Smooth muscle cell (in vitro differentiated cells): ENCODE measurements around the gene PORCN. TPM values are rescaled to one million over a fixed set of nuclear protein-coding genes. Genes with fewer than 3 reads are reported as not detected.

Source experiments
- DNase-seq: peaks from one replicate; lab custom pipeline; 2025; ENCODE audit not compliant: unreplicated experiment; lab: John Stamatoyannopoulos, UW
- H2AFZ ChIP-seq: fragments of 200-600 bp; sonication (generic); 2 replicates; pipeline ENCODE4 v1.6.0; 2016; ENCODE audit warnings: antibody characterized with exemption, low read depth, mild to moderate bottlenecking
- H3F3A ChIP-seq: fragments of 200-600 bp; sonication (generic); 2 replicates; pipeline ENCODE4 v1.6.0; 2017; ENCODE audit warnings: antibody characterized with exemption, low read depth
- H3K27ac ChIP-seq: fragments of 200-600 bp; sonication (generic); 2 replicates; pipeline ENCODE4 v1.5.1; 2016; ENCODE audit warnings: low read depth, mild to moderate bottlenecking
- H3K27me3 ChIP-seq: fragments of 200-600 bp; sonication (generic); 2 replicates; pipeline ENCODE4 v1.6.1; 2016; ENCODE audit warnings: low read depth, mild to moderate bottlenecking
- H3K36me3 ChIP-seq: fragments of 200-600 bp; sonication (generic); 2 replicates; pipeline ENCODE4 v1.5.1; 2016; ENCODE audit warnings: low read depth
- H3K4me1 ChIP-seq: fragments of 200-600 bp; sonication (generic); 2 replicates; pipeline ENCODE4 v1.5.1; 2016; ENCODE audit warnings: low read depth
- H3K4me2 ChIP-seq: fragments of 200-600 bp; sonication (generic); 2 replicates; pipeline ENCODE4 v1.6.0; 2016; ENCODE audit warnings: mild to moderate bottlenecking
- H3K4me3 ChIP-seq: fragments of 200-600 bp; sonication (generic); 2 replicates; pipeline ENCODE4 v1.5.1; 2016; ENCODE audit warnings: mild to moderate bottlenecking
- H3K79me2 ChIP-seq: fragments of 200-600 bp; sonication (generic); 2 replicates; pipeline ENCODE4 v1.6.0; 2016; ENCODE audit warnings: low read depth, mild to moderate bottlenecking
- H3K9ac ChIP-seq: fragments of 200-600 bp; sonication (generic); 2 replicates; pipeline ENCODE4 v1.6.0; 2016; ENCODE audit warnings: low read depth
- H3K9me3 ChIP-seq: fragments of 200-600 bp; sonication (generic); replicated peaks from 2 replicates; pipeline ENCODE4 v1.5.1; 2016; ENCODE audit warnings: low read depth
- H4K20me1 ChIP-seq: fragments of 200-600 bp; sonication (generic); 2 replicates; pipeline ENCODE4 v1.6.0; 2016; ENCODE audit warnings: low read depth
- WGBS: methylation state at CpG from one replicate; pipeline ENCODE4 v1.1.7; 2016; ENCODE audit warnings: low lambda C conversion rate; 5-methylcytosine and 5-hydroxymethylcytosine counted together
- polyA plus RNA-seq: library from polyadenylated mRNA; unstranded; fragments of >200 nt; fragmentation: Nextera tagmentation; extraction: Ambion mirVana; gene quantifications from 2 replicates; pipeline ENCODE4 v1.2.1, GENCODE V29; 2016
- total RNA-seq: library from RNA; depleted of rRNA; stranded (reverse); fragments of >200 nt; gene quantifications from 2 replicates; pipeline ENCODE4 v1.2.3, GENCODE V29; 2014
- TF ChIP-seq, protein P1 (sequence below): fragments of 200-600 bp; sonication (generic); IDR thresholded peaks from 2 replicates; pipeline ENCODE4 v1.5.1; 2017; ENCODE audit warnings: borderline replicate concordance, mild to moderate bottlenecking, antibody characterized with exemption; ENCODE audit not compliant: insufficient read depth, poor library complexity, severe bottlenecking

Gene PORCN
- total and polyA plus RNA-seq, 2 experiments from 2014 or later = 14.8 to 25.5 TPM

DNA sequence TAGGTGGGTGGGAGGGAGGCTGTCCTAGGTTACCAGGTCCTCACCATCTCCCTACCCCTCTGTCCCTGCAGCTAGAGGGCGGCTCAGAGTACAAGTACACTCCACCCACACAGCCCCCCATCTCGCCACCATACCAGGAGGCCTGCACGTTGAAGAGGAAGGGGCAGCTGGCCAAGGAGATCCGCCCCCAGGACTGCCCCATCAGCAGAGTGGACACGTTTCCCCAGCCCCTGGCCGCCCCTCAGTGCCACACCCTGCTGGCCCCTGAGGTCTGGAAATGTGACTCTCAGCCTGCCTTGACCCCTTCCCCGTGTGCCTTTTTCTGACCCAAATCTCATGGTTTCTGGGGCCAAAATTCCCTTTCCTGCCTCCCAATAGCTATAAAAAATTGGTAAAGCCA is 26.3 kb upstream of the PORCN start:
- 77% methylated on average over 7 of the region's 7 CpGs for WGBS
- H3K4me2 ChIP-seq = no peak overlapping the region
- TF ChIP-seq, protein P1, sequence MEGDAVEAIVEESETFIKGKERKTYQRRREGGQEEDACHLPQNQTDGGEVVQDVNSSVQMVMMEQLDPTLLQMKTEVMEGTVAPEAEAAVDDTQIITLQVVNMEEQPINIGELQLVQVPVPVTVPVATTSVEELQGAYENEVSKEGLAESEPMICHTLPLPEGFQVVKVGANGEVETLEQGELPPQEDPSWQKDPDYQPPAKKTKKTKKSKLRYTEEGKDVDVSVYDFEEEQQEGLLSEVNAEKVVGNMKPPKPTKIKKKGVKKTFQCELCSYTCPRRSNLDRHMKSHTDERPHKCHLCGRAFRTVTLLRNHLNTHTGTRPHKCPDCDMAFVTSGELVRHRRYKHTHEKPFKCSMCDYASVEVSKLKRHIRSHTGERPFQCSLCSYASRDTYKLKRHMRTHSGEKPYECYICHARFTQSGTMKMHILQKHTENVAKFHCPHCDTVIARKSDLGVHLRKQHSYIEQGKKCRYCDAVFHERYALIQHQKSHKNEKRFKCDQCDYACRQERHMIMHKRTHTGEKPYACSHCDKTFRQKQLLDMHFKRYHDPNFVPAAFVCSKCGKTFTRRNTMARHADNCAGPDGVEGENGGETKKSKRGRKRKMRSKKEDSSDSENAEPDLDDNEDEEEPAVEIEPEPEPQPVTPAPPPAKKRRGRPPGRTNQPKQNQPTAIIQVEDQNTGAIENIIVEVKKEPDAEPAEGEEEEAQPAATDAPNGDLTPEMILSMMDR = no peak
- peaks cover 4% of the 10 kb centered on the region for H3K36me3 ChIP-seq
- no peak overlapping the region for H3K9ac ChIP-seq
- no peak overlapping the region for H3K4me3 ChIP-seq
- H3K27ac ChIP-seq = no peak overlapping the region
- no peak overlapping the region for H2AFZ ChIP-seq
- H3K4me1 ChIP-seq = no peaks in the 10 kb centered on the region
- no peaks in the 10 kb centered on the region for H3K79me2 ChIP-seq
- DNase-seq = no peak
- H3K27me3 ChIP-seq = no peaks in the 10 kb centered on the region
- no peaks in the 10 kb centered on the region for H4K20me1 ChIP-seq
- no peaks in the 10 kb centered on the region for H3F3A ChIP-seq
- no peaks in the 10 kb centered on the region for H3K9me3 ChIP-seq

DNA sequence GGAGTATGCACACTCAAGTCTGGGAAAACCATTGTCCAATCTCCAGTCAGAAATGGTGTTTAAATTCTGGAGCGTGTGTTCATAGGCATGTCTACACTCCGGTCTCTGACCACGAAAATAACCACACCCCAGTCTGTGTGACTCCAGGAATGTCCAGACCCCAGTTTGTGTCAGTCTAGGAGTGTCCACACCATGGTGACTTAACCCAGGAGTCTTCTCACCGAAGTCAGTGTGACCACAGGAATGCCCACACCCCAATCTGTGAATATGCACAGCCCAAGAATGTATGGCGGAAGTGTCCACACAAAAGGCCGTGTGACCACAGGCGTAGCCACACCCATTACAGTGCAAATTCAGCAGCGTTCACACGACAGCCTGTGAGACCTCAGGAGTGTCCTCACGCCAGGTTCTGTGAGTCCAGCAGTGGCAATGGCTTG is 21.4 kb upstream of the PORCN start:
- peaks cover 4% of the 10 kb centered on the region for H3K36me3 ChIP-seq
- WGBS = 55% methylated on average over 10 of the region's 10 CpGs
- H3K27me3 ChIP-seq = no peaks in the 10 kb centered on the region
- DNase-seq = no peak
- no peaks in the 10 kb centered on the region for H3K79me2 ChIP-seq
- no peaks in the 10 kb centered on the region for H3K9me3 ChIP-seq
- no peak overlapping the region for H3K4me2 ChIP-seq
- no peak overlapping the region for H2AFZ ChIP-seq
- peak overlapping the region; percentile 90 for H3K27ac ChIP-seq
- no peaks in the 10 kb centered on the region for H4K20me1 ChIP-seq
- no peak overlapping the region for H3K4me3 ChIP-seq
- no peaks in the 10 kb centered on the region for H3F3A ChIP-seq
- no peaks in the 10 kb centered on the region for H3K4me1 ChIP-seq
- TF ChIP-seq, protein P1 = no peak
- H3K9ac ChIP-seq = peak overlapping the region; percentile 78

- no peak overlapping the region for H3K4me3 ChIP-seq
- no peaks in the 10 kb centered on the region for H3K9me3 ChIP-seq
- TF ChIP-seq, protein P1 = no peak
- peaks cover 1% of the 10 kb centered on the region for H3K36me3 ChIP-seq
- H2AFZ ChIP-seq = no peak overlapping the region
- H3F3A ChIP-seq = no peaks in the 10 kb centered on the region
- peak overlapping the region; percentile 90 for H3K27ac ChIP-seq
- H3K4me2 ChIP-seq = no peak overlapping the region
- WGBS = 85% methylated on average over 3 of the region's 3 CpGs
- H3K4me1 ChIP-seq = no peaks in the 10 kb centered on the region
- H3K9ac ChIP-seq = peak overlapping the region; percentile 76
- DNase-seq = no peak
- H4K20me1 ChIP-seq = no peaks in the 10 kb centered on the region
- H3K27me3 ChIP-seq = no peaks in the 10 kb centered on the region
- no peaks in the 10 kb centered on the region for H3K79me2 ChIP-seq
Measured at GRCh38 chrX:48488034-48488433, 20.8 kb upstream of the PORCN start.

DNA sequence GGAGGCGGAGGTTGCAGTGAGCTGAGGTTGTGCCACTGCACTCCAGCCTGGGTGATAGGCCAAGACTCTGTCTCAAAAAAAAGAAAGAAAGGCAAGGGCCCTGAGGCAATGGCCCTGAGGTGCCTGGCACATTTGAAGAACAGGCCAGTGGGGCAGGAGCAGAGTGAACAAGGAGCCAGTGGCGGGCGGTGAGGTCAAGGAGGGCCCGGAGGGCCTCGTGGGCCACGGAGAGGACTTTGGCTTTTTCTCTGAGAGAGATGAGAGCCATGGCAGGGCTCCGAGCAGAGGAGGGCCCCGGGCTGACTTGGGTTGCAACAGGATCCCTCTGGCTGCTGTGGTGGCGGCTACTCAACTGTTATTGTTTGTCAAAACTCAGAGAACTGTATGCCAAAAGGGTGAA is 19.5 kb upstream of the PORCN start:
- WGBS = 79% methylated on average over 9 of the region's 9 CpGs
- Histone ChIP-seq H3K9ac (no peak overlapping the region), H4K20me1 (no peaks in the 10 kb centered on the region), H2AFZ (no peak overlapping the region), H3K4me3 (no peak overlapping the region), H3K79me2 (no peaks in the 10 kb centered on the region), H3K36me3 (no peaks in the 10 kb centered on the region), H3K4me2 (no peak overlapping the region), H3K4me1 (no peaks in the 10 kb centered on the region), H3K9me3 (no peaks in the 10 kb centered on the region), H3F3A (no peaks in the 10 kb centered on the region), H3K27ac (no peak overlapping the region), H3K27me3 (no peaks in the 10 kb centered on the region)
- TF ChIP-seq, protein P1 = no peak
- no peak for DNase-seq
